H9 (cell line): ENCODE data around the gene TCF20. TPM values are rescaled to one million over a fixed set of nuclear protein-coding genes. Genes with fewer than 3 reads are reported as not detected.

ENCODE experiments used
- DNase-seq: peaks from one replicate; pipeline ENCODE4 v3.0.0-alpha.2; 2017
- H2AFZ ChIP-seq: one replicate; pipeline ENCODE4 v1.6.1; 2013; ENCODE audit warnings: mild to moderate bottlenecking, low read length, control low read depth, moderate library complexity
- H2AK5ac ChIP-seq: 2 replicates; pipeline ENCODE4 v1.6.1; 2013; ENCODE audit warnings: low read length, control low read depth, mixed read lengths; ENCODE audit not compliant: insufficient read length
- H2BK120ac ChIP-seq: one replicate; pipeline ENCODE4 v1.6.1; 2013; ENCODE audit warnings: low read depth, mild to moderate bottlenecking, low read length, control low read depth, inconsistent platforms; ENCODE audit not compliant: poor library complexity, severe bottlenecking
- H2BK12ac ChIP-seq: 2 replicates; pipeline ENCODE4 v1.6.1; 2013; ENCODE audit warnings: low read length, control low read depth, mixed read lengths, low read depth; ENCODE audit not compliant: insufficient read length
- H2BK15ac ChIP-seq: 2 replicates; pipeline ENCODE4 v1.6.1; 2013; ENCODE audit warnings: low read depth, low read length, control low read depth
- H2BK20ac ChIP-seq: one replicate; pipeline ENCODE4 v1.6.1; 2013; ENCODE audit warnings: low read depth, mild to moderate bottlenecking, low read length, control low read depth, inconsistent platforms; ENCODE audit not compliant: poor library complexity, severe bottlenecking
- H2BK5ac ChIP-seq: 2 replicates; pipeline ENCODE4 v1.6.1; 2013; ENCODE audit warnings: low read length, control low read depth, mixed read lengths; ENCODE audit not compliant: insufficient read length
- H3K14ac ChIP-seq: 2 replicates; pipeline ENCODE4 v1.6.1; 2013; ENCODE audit warnings: low read length, control low read depth; ENCODE audit not compliant: insufficient read depth
- H3K18ac ChIP-seq: 2 replicates; pipeline ENCODE4 v1.6.1; 2013; ENCODE audit warnings: low read depth, mild to moderate bottlenecking, mixed read lengths, low read length, control low read depth; ENCODE audit not compliant: insufficient read length
- H3K23ac ChIP-seq: 2 replicates; pipeline ENCODE4 v1.6.1; 2013; ENCODE audit warnings: low read length, control low read depth, mixed read lengths, low read depth; ENCODE audit not compliant: insufficient read length
- H3K23me2 ChIP-seq: 2 replicates; pipeline ENCODE4 v1.6.1; 2013; ENCODE audit warnings: low read depth, mild to moderate bottlenecking, mixed read lengths, low read length, control low read depth; ENCODE audit not compliant: insufficient read length, poor library complexity, severe bottlenecking
- H3K27ac ChIP-seq: 2 replicates; pipeline ENCODE4 v1.5.1; 2013; ENCODE audit warnings: low read length, control low read depth, mixed read lengths, low read depth; ENCODE audit not compliant: insufficient read length
- H3K27me3 ChIP-seq: 2 replicates; pipeline ENCODE4 v1.6.1; 2013; ENCODE audit warnings: low read length, control low read depth, inconsistent platforms; ENCODE audit not compliant: insufficient read depth
- H3K4ac ChIP-seq: 2 replicates; pipeline ENCODE4 v1.6.1; 2013; ENCODE audit warnings: low read depth, mild to moderate bottlenecking, control low read depth, inconsistent platforms, low read length, moderate library complexity
- H3K4me1 ChIP-seq: 2 replicates; pipeline ENCODE4 v1.6.1; 2013; ENCODE audit warnings: low read length, control low read depth, inconsistent platforms; ENCODE audit not compliant: insufficient read depth
- H3K4me2 ChIP-seq: 2 replicates; pipeline ENCODE4 v1.6.1; 2013; ENCODE audit warnings: low read length, control low read depth, mixed read lengths; ENCODE audit not compliant: insufficient read length, insufficient read depth
- H3K56ac ChIP-seq: 2 replicates; pipeline ENCODE4 v1.6.1; 2013; ENCODE audit warnings: low read depth, mild to moderate bottlenecking, mixed read lengths, low read length, control low read depth; ENCODE audit not compliant: insufficient read length
- H3K79me1 ChIP-seq: 2 replicates; pipeline ENCODE4 v1.6.1; 2013; ENCODE audit warnings: low read depth, mild to moderate bottlenecking, moderate library complexity, low read length, control low read depth, inconsistent platforms; ENCODE audit not compliant: insufficient read depth, poor library complexity, severe bottlenecking
- H3K79me2 ChIP-seq: 2 replicates; pipeline ENCODE4 v1.6.1; 2013; ENCODE audit warnings: low read length, control low read depth, inconsistent platforms; ENCODE audit not compliant: insufficient read depth
- H3K9ac ChIP-seq: 2 replicates; pipeline ENCODE4 v1.6.1; 2013; ENCODE audit warnings: low read length, control low read depth, mixed read lengths; ENCODE audit not compliant: insufficient read length; ENCODE audit errors: extremely low read depth
- H3K9me3 ChIP-seq: one replicate; pipeline ENCODE4 v1.6.1; 2013; ENCODE audit warnings: low read depth, low read length, inconsistent platforms; ENCODE audit not compliant: control insufficient read depth
- H3T11ph ChIP-seq: one replicate; pipeline ENCODE4 v1.6.1; 2013; ENCODE audit warnings: mild to moderate bottlenecking, low read length, control low read depth, inconsistent platforms
- H4K20me1 ChIP-seq: one replicate; pipeline ENCODE4 v1.6.1; 2013; ENCODE audit not compliant: control insufficient read depth, insufficient read length, insufficient read depth
- H4K5ac ChIP-seq: 2 replicates; pipeline ENCODE4 v1.6.1; 2013; ENCODE audit warnings: low read depth, mild to moderate bottlenecking, mixed read lengths, low read length, control low read depth; ENCODE audit not compliant: insufficient read length
- H4K8ac ChIP-seq: replicated peaks from 2 replicates; pipeline ENCODE4 v1.6.1; 2013; ENCODE audit warnings: low read length, control low read depth, mixed read lengths, low read depth; ENCODE audit not compliant: insufficient read length
- H4K91ac ChIP-seq: 2 replicates; pipeline ENCODE4 v1.6.1; 2013; ENCODE audit warnings: low read depth, mild to moderate bottlenecking, moderate library complexity, mixed read lengths, low read length, control low read depth; ENCODE audit not compliant: insufficient read length
- H3K27ac Mint-ChIP-seq, 3 experiments: 2 replicates in 2 of 3; 3 replicates in 1 of 3; pipeline ENCODE4 v1.8.0; 2020 to 2021; ENCODE audit warnings: mixed read lengths in 3 of 3, mild to moderate bottlenecking in 1 of 3, moderate library complexity in 1 of 3
- H3K27me3 Mint-ChIP-seq: 2 replicates; pipeline ENCODE4 v1.8.0; 2021; ENCODE audit warnings: low read depth, mild to moderate bottlenecking, moderate library complexity, mixed read lengths
- H3K36me3 Mint-ChIP-seq, 3 experiments: 2 replicates in 2 of 3; 3 replicates in 1 of 3; pipeline ENCODE4 v1.8.0; 2020 to 2021; ENCODE audit warnings: low read depth in 3 of 3, mixed read lengths in 3 of 3; ENCODE audit not compliant: insufficient read depth in 1 of 3
- H3K4me1 Mint-ChIP-seq, 2 experiments: 2 replicates each; pipeline ENCODE4 v1.8.0; 2020; ENCODE audit warnings: mixed read lengths in 2 of 2
- H3K4me3 Mint-ChIP-seq, 2 experiments: 2 replicates in 1 of 2; 3 replicates in 1 of 2; pipeline ENCODE4 v1.8.0; 2020 to 2021; ENCODE audit warnings: mild to moderate bottlenecking in 2 of 2, mixed read lengths in 2 of 2, moderate library complexity in 1 of 2
- H3K9me3 Mint-ChIP-seq, 2 experiments: 2 replicates in 1 of 2; 3 replicates in 1 of 2; pipeline ENCODE4 v1.8.0; 2020; ENCODE audit warnings: mild to moderate bottlenecking in 2 of 2, mixed read lengths in 2 of 2, moderate library complexity in 1 of 2
- WGBS: extraction: QIAGEN DNeasy Blood & Tissue Kit; methylation state at CpG from one replicate; pipeline ENCODE4 v1.1.7; 2013; ENCODE audit warnings: missing lambda C conversion rate, low lambda C conversion rate, mixed read lengths; ENCODE audit not compliant: insufficient read length; ENCODE audit errors: extremely low coverage; 5-methylcytosine and 5-hydroxymethylcytosine counted together
- total RNA-seq: library from RNA; stranded (reverse); gene quantifications from 2 replicates; pipeline ENCODE4 v1.2.1, GENCODE V29; 2021
- TF ChIP-seq, protein P1 (sequence below): fragments of 200-600 bp; sonication (generic); conservative IDR thresholded peaks from 3 replicates; pipeline ENCODE4 v1.8.0; 2021; ENCODE audit warnings: antibody characterized with exemption, mild to moderate bottlenecking

TCF20 gene
- total RNA-seq, 1 experiment from 2014 or later, result 75.6 TPM

DNA sequence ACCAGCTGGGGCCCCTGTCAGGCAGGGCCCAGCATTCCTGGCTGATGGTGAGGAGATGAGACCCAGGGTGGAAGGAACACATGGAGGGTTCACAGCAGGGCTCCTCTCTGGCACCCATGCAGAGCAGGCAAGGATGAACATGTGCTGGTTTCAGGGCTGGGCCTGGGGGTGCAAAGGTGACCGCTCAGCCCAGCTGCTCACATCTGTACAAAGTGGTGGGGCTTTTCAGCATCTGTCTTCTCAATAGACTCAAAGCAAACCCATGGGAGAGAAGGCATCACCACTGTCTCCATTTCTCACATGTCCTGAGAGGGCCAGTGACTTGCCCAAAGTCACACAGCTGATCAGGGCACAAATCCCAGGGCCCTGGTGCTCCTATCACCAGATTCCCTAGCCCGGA is 27.3 kb upstream of the TCF20 start:
- no CpG with 5 or more reads among the region's 2 CpGs for WGBS
- DNase-seq, result no peak

More for the DNA sequence above, 27.3 kb upstream of the TCF20 start:
- peaks cover 22% of the 10 kb centered on the region for H3K27me3 Mint-ChIP-seq
- no peaks in the 10 kb centered on the region for H3K36me3 Mint-ChIP-seq
- Histone ChIP-seq H3K56ac (no peak overlapping the region), H3K27me3 (no peaks in the 10 kb centered on the region; the same call in 1 of the 2 replicates), H3K4ac (no peak overlapping the region), H3K27ac (no peak overlapping the region), H4K91ac (no peak overlapping the region), H2AK5ac (no peak overlapping the region), H3K14ac (no peak overlapping the region), H3K79me2 (no peaks in the 10 kb centered on the region), H3K79me1 (no peaks in the 10 kb centered on the region), H4K20me1 (no peaks in the 10 kb centered on the region), H3K23me2 (peaks cover 4% of the 10 kb centered on the region), H4K8ac (no peak overlapping the region), H2BK5ac (no peak overlapping the region), H3K18ac (no peak overlapping the region), H2BK12ac (no peak overlapping the region), H2BK120ac (no peak overlapping the region), H3T11ph (no peak overlapping the region), H3K4me2 (no peak overlapping the region), H2AFZ (no peak overlapping the region), H3K4me1 (peaks cover 15% of the 10 kb centered on the region), H4K5ac (no peak overlapping the region), H2BK15ac (no peak overlapping the region), H3K9me3 (no peaks in the 10 kb centered on the region), H3K9ac (no peak overlapping the region), H3K23ac (no peak overlapping the region), H2BK20ac (no peak overlapping the region)
- no peak overlapping the region for H3K27ac Mint-ChIP-seq
- peaks cover 52 to 75% of the 10 kb centered on the region in 2 experiments for H3K4me1 Mint-ChIP-seq
- no peaks in the 10 kb centered on the region for H3K9me3 Mint-ChIP-seq
- TF ChIP-seq, protein P1, sequence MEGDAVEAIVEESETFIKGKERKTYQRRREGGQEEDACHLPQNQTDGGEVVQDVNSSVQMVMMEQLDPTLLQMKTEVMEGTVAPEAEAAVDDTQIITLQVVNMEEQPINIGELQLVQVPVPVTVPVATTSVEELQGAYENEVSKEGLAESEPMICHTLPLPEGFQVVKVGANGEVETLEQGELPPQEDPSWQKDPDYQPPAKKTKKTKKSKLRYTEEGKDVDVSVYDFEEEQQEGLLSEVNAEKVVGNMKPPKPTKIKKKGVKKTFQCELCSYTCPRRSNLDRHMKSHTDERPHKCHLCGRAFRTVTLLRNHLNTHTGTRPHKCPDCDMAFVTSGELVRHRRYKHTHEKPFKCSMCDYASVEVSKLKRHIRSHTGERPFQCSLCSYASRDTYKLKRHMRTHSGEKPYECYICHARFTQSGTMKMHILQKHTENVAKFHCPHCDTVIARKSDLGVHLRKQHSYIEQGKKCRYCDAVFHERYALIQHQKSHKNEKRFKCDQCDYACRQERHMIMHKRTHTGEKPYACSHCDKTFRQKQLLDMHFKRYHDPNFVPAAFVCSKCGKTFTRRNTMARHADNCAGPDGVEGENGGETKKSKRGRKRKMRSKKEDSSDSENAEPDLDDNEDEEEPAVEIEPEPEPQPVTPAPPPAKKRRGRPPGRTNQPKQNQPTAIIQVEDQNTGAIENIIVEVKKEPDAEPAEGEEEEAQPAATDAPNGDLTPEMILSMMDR, result no peak
- no peak overlapping the region for H3K4me3 Mint-ChIP-seq
